Stimulated activated effector memory CD8-positive, alpha-beta T cell treated with anti-CD3 and anti-CD28 coated beads, Interleukin-12 subunit alpha, Interleukin-12 subunit beta, amount 100 ng/mL, for 72 hours (primary cell): ENCODE data around the gene YKT6.

Source experiments
- ATAC-seq: fragments of 150-1000 bp; cut with Tn5 transposase; 2 replicates; pipeline ENCODE4 v1.10.0; 2021
- DNase-seq, 2 donors: peaks; one replicate each; pipeline ENCODE4 v3.0.0; 2021 to 2022; ENCODE audit warnings: low spot score in 2 of 2
- H3K27ac Mint-ChIP-seq: one replicate; pipeline ENCODE4 v1.8.0; 2022; ENCODE audit warnings: mild to moderate bottlenecking, mixed read lengths
- H3K36me3 Mint-ChIP-seq: one replicate; pipeline ENCODE4 v1.8.0; 2022; ENCODE audit warnings: mild to moderate bottlenecking, mixed read lengths
- H3K4me1 Mint-ChIP-seq: one replicate; pipeline ENCODE4 v1.8.0; 2022; ENCODE audit warnings: mixed read lengths
- H3K4me3 Mint-ChIP-seq: one replicate; pipeline ENCODE4 v1.8.0; 2022; ENCODE audit warnings: mild to moderate bottlenecking, mixed read lengths
- H3K9me3 Mint-ChIP-seq: one replicate; pipeline ENCODE4 v1.8.0; 2022; ENCODE audit warnings: mixed read lengths

The YKT6 gene

GRCh38 chr7:44240983-44241510 lies 40.3 kb downstream of the YKT6 start:
- peak; percentile 76 for ATAC-seq
- Mint-ChIP-seq H3K27ac (no peak overlapping the region), H3K4me3 (no peak overlapping the region), H3K9me3 (no peaks in the 10 kb centered on the region), H3K4me1 (peaks cover 5% of the 10 kb centered on the region), H3K36me3 (no peaks in the 10 kb centered on the region)
- peak; percentile 46 to 75 for DNase-seq

GRCh38 chr7:44242091-44242490 lies 41.3 kb downstream of the YKT6 start:
- DNase-seq (no peak), ATAC-seq (no peak)
- Mint-ChIP-seq H3K4me1 (peaks cover 5% of the 10 kb centered on the region), H3K4me3 (no peak overlapping the region), H3K9me3 (no peaks in the 10 kb centered on the region), H3K27ac (no peak overlapping the region), H3K36me3 (no peaks in the 10 kb centered on the region)

- H3K4me1 Mint-ChIP-seq = peaks cover 5% of the 10 kb centered on the region
- H3K4me3 Mint-ChIP-seq = no peak overlapping the region
- H3K27ac Mint-ChIP-seq = no peak overlapping the region
- no peaks in the 10 kb centered on the region for H3K36me3 Mint-ChIP-seq
- DNase-seq (peak; percentile 33 to 70), ATAC-seq (peak; percentile 46)
- H3K9me3 Mint-ChIP-seq = no peaks in the 10 kb centered on the region
Measured at GRCh38 chr7:44244282-44244681, 43.5 kb downstream of the YKT6 start.

- DNase-seq = no peak
- H3K36me3 Mint-ChIP-seq = no peaks in the 10 kb centered on the region
- no peak overlapping the region for H3K4me3 Mint-ChIP-seq
- no peak for ATAC-seq
- peaks cover 6% of the 10 kb centered on the region for H3K4me1 Mint-ChIP-seq
- no peaks in the 10 kb centered on the region for H3K9me3 Mint-ChIP-seq
- H3K27ac Mint-ChIP-seq = no peak overlapping the region
Measured at GRCh38 chr7:44246396-44247113, 45.8 kb downstream of the YKT6 start.

- H3K36me3 Mint-ChIP-seq = no peaks in the 10 kb centered on the region
- H3K9me3 Mint-ChIP-seq = no peaks in the 10 kb centered on the region
- DNase-seq = no peak
- peaks cover 6% of the 10 kb centered on the region for H3K4me1 Mint-ChIP-seq
- no peak overlapping the region for H3K27ac Mint-ChIP-seq
- no peak for ATAC-seq
- no peak overlapping the region for H3K4me3 Mint-ChIP-seq
Measured at GRCh38 chr7:44247868-44248651, 47.3 kb downstream of the YKT6 start.

- DNase-seq = no peak
- Mint-ChIP-seq H3K27ac (peak overlapping the region; percentile 64), H3K9me3 (no peaks in the 10 kb centered on the region), H3K4me1 (peaks cover 6% of the 10 kb centered on the region), H3K4me3 (no peak overlapping the region), H3K36me3 (peaks cover 7% of the 10 kb centered on the region)
- peak; percentile 24 for ATAC-seq
Measured at GRCh38 chr7:44249639-44250234, 49.0 kb downstream of the YKT6 start.

GRCh38 chr7:44251269-44251668 lies 50.5 kb downstream of the YKT6 start:
- Mint-ChIP-seq H3K27ac (no peak overlapping the region), H3K4me1 (peaks cover 15% of the 10 kb centered on the region), H3K36me3 (peaks cover 9% of the 10 kb centered on the region), H3K9me3 (no peaks in the 10 kb centered on the region), H3K4me3 (no peak overlapping the region)
- no peak for ATAC-seq
- no peak for DNase-seq

- DNase-seq (no peak), ATAC-seq (no peak)
- Mint-ChIP-seq H3K36me3 (peaks cover 9% of the 10 kb centered on the region), H3K4me1 (peaks cover 18% of the 10 kb centered on the region), H3K9me3 (no peaks in the 10 kb centered on the region), H3K4me3 (no peak overlapping the region), H3K27ac (no peak overlapping the region)
Measured at GRCh38 chr7:44251881-44252280, 51.1 kb downstream of the YKT6 start.

GRCh38 chr7:44256459-44256858 lies 55.7 kb downstream of the YKT6 start:
- peak overlapping the region; percentile 95 for H3K27ac Mint-ChIP-seq
- H3K36me3 Mint-ChIP-seq = peaks cover 9% of the 10 kb centered on the region
- no peaks in the 10 kb centered on the region for H3K9me3 Mint-ChIP-seq
- no peak overlapping the region for H3K4me3 Mint-ChIP-seq
- DNase-seq (no peak), ATAC-seq (no peak)
- peaks cover 55% of the 10 kb centered on the region for H3K4me1 Mint-ChIP-seq

- peak overlapping the region; percentile 60 for H3K4me3 Mint-ChIP-seq
- H3K9me3 Mint-ChIP-seq = no peaks in the 10 kb centered on the region
- H3K27ac Mint-ChIP-seq = peak overlapping the region; percentile 95
- no peak for DNase-seq
- no peak for ATAC-seq
- H3K36me3 Mint-ChIP-seq = peaks cover 9% of the 10 kb centered on the region
- H3K4me1 Mint-ChIP-seq = peaks cover 55% of the 10 kb centered on the region
Measured at GRCh38 chr7:44257213-44257612, 56.4 kb downstream of the YKT6 start.

GRCh38 chr7:44257618-44258422 lies 57.0 kb downstream of the YKT6 start:
- DNase-seq (peak; percentile 62 to 90), ATAC-seq (peak; percentile 96)
- peak overlapping the region; percentile 60 for H3K4me3 Mint-ChIP-seq
- H3K4me1 Mint-ChIP-seq = peaks cover 55% of the 10 kb centered on the region
- H3K27ac Mint-ChIP-seq = peak overlapping the region; percentile 95
- H3K36me3 Mint-ChIP-seq = peaks cover 9% of the 10 kb centered on the region
- no peaks in the 10 kb centered on the region for H3K9me3 Mint-ChIP-seq

GRCh38 chr7:44258423-44258760 lies 57.6 kb downstream of the YKT6 start:
- H3K4me3 Mint-ChIP-seq = peak overlapping the region; percentile 60
- no peak for DNase-seq
- no peaks in the 10 kb centered on the region for H3K9me3 Mint-ChIP-seq
- ATAC-seq = no peak
- peaks cover 9% of the 10 kb centered on the region for H3K36me3 Mint-ChIP-seq
- H3K27ac Mint-ChIP-seq = peak overlapping the region; percentile 95
- H3K4me1 Mint-ChIP-seq = peaks cover 55% of the 10 kb centered on the region

GRCh38 chr7:44258865-44259546 lies 58.2 kb downstream of the YKT6 start:
- Mint-ChIP-seq H3K9me3 (no peaks in the 10 kb centered on the region), H3K4me1 (peaks cover 55% of the 10 kb centered on the region)

GRCh38 chr7:44259547-44260457 lies 59.0 kb downstream of the YKT6 start:
- ATAC-seq = no peak
- H3K9me3 Mint-ChIP-seq = no peaks in the 10 kb centered on the region
- H3K27ac Mint-ChIP-seq = peak overlapping the region; percentile 91
- DNase-seq = no peak
- H3K36me3 Mint-ChIP-seq = peaks cover 1% of the 10 kb centered on the region
- H3K4me3 Mint-ChIP-seq = peak overlapping the region; percentile 43
- H3K4me1 Mint-ChIP-seq = peaks cover 55% of the 10 kb centered on the region

More at GRCh38 chr7:44258865-44259546, 58.2 kb downstream of the YKT6 start:
- peak overlapping the region; percentile 95 for H3K27ac Mint-ChIP-seq
- ATAC-seq (no peak), DNase-seq (no peak)
- H3K4me3 Mint-ChIP-seq = peak overlapping the region; percentile 60
- peaks cover 9% of the 10 kb centered on the region for H3K36me3 Mint-ChIP-seq
